Nephron progenitor cell (in vitro differentiated cells): ENCODE results near the gene ACSF3.

Source experiments
- DNase-seq: peaks from one replicate; pipeline ENCODE4 v3.0.0; 2021
- H3K27ac Mint-ChIP-seq: 2 replicates; pipeline ENCODE4 v1.8.0; 2021; ENCODE audit warnings: mild to moderate bottlenecking, moderate library complexity, mixed read lengths
- H3K27me3 Mint-ChIP-seq: 2 replicates; pipeline ENCODE4 v1.8.0; 2021; ENCODE audit warnings: mild to moderate bottlenecking, low read depth, mixed read lengths; ENCODE audit not compliant: poor library complexity
- H3K36me3 Mint-ChIP-seq: 2 replicates; pipeline ENCODE4 v1.8.0; 2021; ENCODE audit warnings: low read depth, mixed read lengths
- H3K4me1 Mint-ChIP-seq: 2 replicates; pipeline ENCODE4 v1.8.0; 2021; ENCODE audit warnings: mixed read lengths
- H3K4me3 Mint-ChIP-seq: 2 replicates; pipeline ENCODE4 v1.8.0; 2021; ENCODE audit warnings: mild to moderate bottlenecking, moderate library complexity, mixed read lengths
- H3K9me3 Mint-ChIP-seq: 2 replicates; pipeline ENCODE4 v1.8.0; 2021; ENCODE audit warnings: mild to moderate bottlenecking, moderate library complexity, mixed read lengths
- CTCF ChIP-seq: fragments of 200-600 bp; sonication (generic); IDR thresholded peaks from 2 replicates; pipeline ENCODE4 v1.5.0; 2021; ENCODE audit warnings: antibody characterized with exemption

ACSF3 gene

GRCh38 chr16:89176717-89177116, 83.1 kb downstream of the ACSF3 start:
- no peaks in the 10 kb centered on the region for H3K36me3 Mint-ChIP-seq
- H3K9me3 Mint-ChIP-seq = no peaks in the 10 kb centered on the region
- H3K27me3 Mint-ChIP-seq = peaks cover 15% of the 10 kb centered on the region
- no peak overlapping the region for H3K4me3 Mint-ChIP-seq
- no peak overlapping the region for H3K27ac Mint-ChIP-seq
- no peak for DNase-seq
- H3K4me1 Mint-ChIP-seq = peaks cover 22% of the 10 kb centered on the region
- no peak for TF ChIP-seq CTCF

- Mint-ChIP-seq H3K4me3 (no peak overlapping the region), H3K27me3 (peaks cover 16% of the 10 kb centered on the region), H3K9me3 (no peaks in the 10 kb centered on the region), H3K4me1 (peaks cover 19% of the 10 kb centered on the region), H3K36me3 (no peaks in the 10 kb centered on the region), H3K27ac (no peak overlapping the region)
- DNase-seq = no peak
- no peak for TF ChIP-seq CTCF
Measured at GRCh38 chr16:89177501-89177900, 83.8 kb downstream of the ACSF3 start.

- Mint-ChIP-seq H3K27ac (no peak overlapping the region), H3K9me3 (no peaks in the 10 kb centered on the region), H3K4me3 (no peak overlapping the region), H3K36me3 (no peaks in the 10 kb centered on the region), H3K4me1 (peaks cover 10% of the 10 kb centered on the region), H3K27me3 (peaks cover 24% of the 10 kb centered on the region)
- DNase-seq = no peak
- no peak for TF ChIP-seq CTCF
Measured at GRCh38 chr16:89178453-89179147, 84.9 kb downstream of the ACSF3 start.

GRCh38 chr16:89179148-89179484, 85.5 kb downstream of the ACSF3 start:
- H3K27ac Mint-ChIP-seq = no peak overlapping the region
- no peak for TF ChIP-seq CTCF

GRCh38 chr16:89179656-89180315, 86.1 kb downstream of the ACSF3 start:
- no peaks in the 10 kb centered on the region for H3K4me1 Mint-ChIP-seq
- no peaks in the 10 kb centered on the region for H3K9me3 Mint-ChIP-seq
- H3K27me3 Mint-ChIP-seq = peaks cover 30% of the 10 kb centered on the region
- H3K27ac Mint-ChIP-seq = no peak overlapping the region
- no peak overlapping the region for H3K4me3 Mint-ChIP-seq
- no peak for DNase-seq
- no peaks in the 10 kb centered on the region for H3K36me3 Mint-ChIP-seq
- TF ChIP-seq CTCF = no peak

More at GRCh38 chr16:89179148-89179484, 85.5 kb downstream of the ACSF3 start:
- Mint-ChIP-seq H3K27me3 (peaks cover 29% of the 10 kb centered on the region), H3K4me1 (peaks cover 5% of the 10 kb centered on the region), H3K9me3 (no peaks in the 10 kb centered on the region), H3K36me3 (no peaks in the 10 kb centered on the region), H3K4me3 (no peak overlapping the region)
- DNase-seq = no peak

GRCh38 chr16:89183463-89183862, 89.8 kb downstream of the ACSF3 start:
- Mint-ChIP-seq H3K27ac (no peak overlapping the region), H3K4me1 (no peaks in the 10 kb centered on the region), H3K27me3 (peaks cover 42% of the 10 kb centered on the region), H3K9me3 (no peaks in the 10 kb centered on the region), H3K36me3 (no peaks in the 10 kb centered on the region), H3K4me3 (no peak overlapping the region)
- no peak for DNase-seq
- TF ChIP-seq CTCF = no peak
